NB4 (cell line): Measurements from ENCODE around the gene EXOC4.

Experiments
- DNase-seq: peaks from one replicate; pipeline ENCODE4 v3.0.0; 2010; ENCODE audit warnings: low read depth
- H3K4me3 ChIP-seq: one replicate; pipeline ENCODE4 v1.5.1; 2011; ENCODE audit warnings: mild to moderate bottlenecking, low read depth, low read length, moderate library complexity
- CTCF ChIP-seq: IDR thresholded peaks from one replicate; pipeline ENCODE4 v1.5.1; 2012; ENCODE audit warnings: low read depth, low read length
- MAX ChIP-seq: IDR thresholded peaks from 2 replicates; pipeline ENCODE4 v1.6.1; 2011; ENCODE audit warnings: low read depth, low read length
- MYC ChIP-seq: IDR thresholded peaks from 2 replicates; pipeline ENCODE4 v1.6.1; 2011; ENCODE audit warnings: low read depth, low read length
- POLR2A ChIP-seq: IDR thresholded peaks from 2 replicates; pipeline ENCODE4 v1.6.1; 2011; ENCODE audit warnings: mild to moderate bottlenecking; ENCODE audit not compliant: insufficient read length; ENCODE audit errors: extremely low read depth

EXOC4 gene

GRCh38 chr7:133977409-133978274 is 724.8 kb downstream of the EXOC4 start:
- no peak overlapping the region for H3K4me3 ChIP-seq
- no peak for TF ChIP-seq CTCF
- no peak for TF ChIP-seq MYC
- TF ChIP-seq MAX = no peak
- TF ChIP-seq POLR2A = no peak
- DNase-seq = no peak

GRCh38 chr7:133978502-133979295 is 725.8 kb downstream of the EXOC4 start:
- no peak for DNase-seq
- no peak for TF ChIP-seq MAX
- TF ChIP-seq CTCF = no peak
- no peak for TF ChIP-seq POLR2A
- TF ChIP-seq MYC = no peak
- no peak overlapping the region for H3K4me3 ChIP-seq

- no peak for DNase-seq
- H3K4me3 ChIP-seq = no peak overlapping the region
- TF ChIP-seq MYC (no peak), MAX (no peak), CTCF (no peak), POLR2A (no peak)
These were observed 727.9 kb downstream of the EXOC4 start for GRCh38 chr7:133980804-133981203.

- H3K4me3 ChIP-seq = no peak overlapping the region
- no peak for DNase-seq
- TF ChIP-seq CTCF (no peak), MYC (no peak), POLR2A (no peak), MAX (no peak)
These were observed 731.0 kb downstream of the EXOC4 start for GRCh38 chr7:133983685-133984419.

- no peak for TF ChIP-seq MYC
- no peak for TF ChIP-seq POLR2A
- H3K4me3 ChIP-seq = no peak overlapping the region
- DNase-seq = no peak
These were observed 732.4 kb downstream of the EXOC4 start for GRCh38 chr7:133985300-133985699.

GRCh38 chr7:133987582-133987981 is 734.7 kb downstream of the EXOC4 start:
- no peak overlapping the region for H3K4me3 ChIP-seq
- no peak for DNase-seq
- TF ChIP-seq POLR2A (no peak), CTCF (no peak), MAX (no peak), MYC (no peak)
